ENCODE measurements around the gene ETV1.

ETV1 gene

DNA sequence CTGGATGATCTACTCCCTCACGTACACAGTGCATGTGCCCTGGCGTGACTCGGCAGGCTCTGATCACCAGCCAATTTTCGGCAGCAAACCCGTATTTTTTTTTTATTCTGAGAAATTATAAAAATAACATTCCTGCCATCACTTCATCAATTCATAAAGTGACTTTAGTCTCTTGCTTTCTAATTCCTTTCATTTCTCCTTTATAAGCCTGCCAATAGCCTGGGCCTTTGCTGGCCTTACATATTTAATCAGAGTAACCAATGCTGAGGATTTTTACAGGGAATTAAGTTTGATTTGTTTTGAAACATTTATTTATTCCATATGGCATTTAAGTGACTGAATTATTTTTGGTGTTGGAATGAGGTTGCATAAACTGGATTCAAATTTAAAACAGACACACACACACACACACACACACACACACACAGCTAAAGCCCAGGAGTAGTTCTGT, 140.8 kb downstream of the ETV1 start:
- no peak overlapping the region for H3K14ac ChIP-seq (ENCODE audit: low read length)

DNA sequence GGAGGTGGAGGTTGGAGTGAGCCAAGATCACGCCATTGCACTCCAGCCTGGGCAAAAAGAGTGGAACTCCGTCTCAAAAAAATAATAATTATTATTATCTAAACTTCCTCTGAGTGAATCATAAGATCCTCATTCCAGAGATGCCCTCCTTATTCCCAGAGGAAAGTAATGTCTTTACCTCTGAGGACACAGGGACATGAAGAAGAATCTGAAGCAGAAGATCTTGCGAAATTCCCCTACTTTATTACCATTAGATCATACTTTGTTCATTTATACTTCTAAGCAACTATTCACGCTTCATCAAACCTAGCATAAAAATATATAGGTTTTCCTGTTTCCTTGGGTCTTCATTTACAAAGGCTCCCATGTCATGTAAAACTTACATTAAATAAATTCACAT, 143.1 kb downstream of the ETV1 start:
- Histone ChIP-seq H3K4me1 (ENCODE audit: control insufficient read depth in 1 of 2, insufficient read depth in 2 of 2, low read length in 2 of 2) (peaks cover 0 to 2% of the 10 kb centered on the region in 2 experiments), H3K18ac (ENCODE audit: low read length) (no peak overlapping the region), H3K4me3 (ENCODE audit: low read depth, low read length) (no peak overlapping the region), H3K79me1 (ENCODE audit: low read length) (no peaks in the 10 kb centered on the region), H2BK12ac (ENCODE audit: low read length) (no peak overlapping the region), H4K12ac (ENCODE audit: low read depth, low read length) (no peak overlapping the region), H3K23ac (ENCODE audit: low read length) (no peak overlapping the region), H3K79me2 (ENCODE audit: control insufficient read depth, insufficient read depth, low read length, poor library complexity) (no peaks in the 10 kb centered on the region), H3K4me2 (ENCODE audit: low read length) (no peak overlapping the region), H3K27me3 (ENCODE audit: insufficient read depth, low read length) (no peaks in the 10 kb centered on the region), H2AK5ac (ENCODE audit: low read length) (no peak overlapping the region), H2BK5ac (ENCODE audit: low read depth, low read length, poor library complexity) (no peak overlapping the region), H4K8ac (ENCODE audit: low read depth, low read length) (no peak overlapping the region), H3K14ac (ENCODE audit: low read length) (no peak overlapping the region), H4K91ac (ENCODE audit: low read depth, low read length) (no peak overlapping the region), H3K4ac (ENCODE audit: low read depth, low read length) (no peak overlapping the region), H2AFZ (ENCODE audit: insufficient read depth, low read length, poor library complexity) (no peak overlapping the region), H3K27ac (ENCODE audit: low read depth, low read length) (no peak overlapping the region), H3K9me3 (ENCODE audit: insufficient read depth, low read depth, low read length) (no peaks in the 10 kb centered on the region), H3K36me3 (ENCODE audit: control insufficient read depth in 1 of 2, insufficient read depth in 2 of 2, low read length in 2 of 2) (no peaks in the 10 kb centered on the region), H3K9ac (ENCODE audit: low read length) (no peak overlapping the region), H2BK120ac (ENCODE audit: insufficient read depth, low read length, poor library complexity) (no peak overlapping the region)
- no peak for DNase-seq
- 100% methylated on average over 1 of the region's 4 CpGs for WGBS (ENCODE audit: extremely low coverage, insufficient coverage, insufficient read length)

More for the DNA sequence above, 140.8 kb downstream of the ETV1 start:
- Histone ChIP-seq H3K27ac (ENCODE audit: low read depth, low read length) (no peak overlapping the region), H4K91ac (ENCODE audit: low read depth, low read length) (no peak overlapping the region), H2AFZ (ENCODE audit: insufficient read depth, low read length, poor library complexity) (no peak overlapping the region), H3K79me1 (ENCODE audit: low read length) (no peaks in the 10 kb centered on the region), H3K9me3 (ENCODE audit: insufficient read depth, low read depth, low read length) (no peaks in the 10 kb centered on the region), H3K9ac (ENCODE audit: low read length) (no peak overlapping the region), H3K36me3 (ENCODE audit: control insufficient read depth in 1 of 2, insufficient read depth in 2 of 2, low read length in 2 of 2) (no peaks in the 10 kb centered on the region), H3K4ac (ENCODE audit: low read depth, low read length) (no peak overlapping the region), H2AK5ac (ENCODE audit: low read length) (no peak overlapping the region), H3K27me3 (ENCODE audit: insufficient read depth, low read length) (no peaks in the 10 kb centered on the region), H3K4me2 (ENCODE audit: low read length) (no peak overlapping the region), H3K4me3 (ENCODE audit: low read depth, low read length) (no peak overlapping the region), H2BK12ac (ENCODE audit: low read length) (no peak overlapping the region), H3K23ac (ENCODE audit: low read length) (no peak overlapping the region), H3K79me2 (ENCODE audit: control insufficient read depth, insufficient read depth, low read length, poor library complexity) (no peaks in the 10 kb centered on the region), H4K12ac (ENCODE audit: low read depth, low read length) (no peak overlapping the region), H4K8ac (ENCODE audit: low read depth, low read length) (no peak overlapping the region), H3K18ac (ENCODE audit: low read length) (no peak overlapping the region), H2BK120ac (ENCODE audit: insufficient read depth, low read length, poor library complexity) (no peak overlapping the region), H3K4me1 (ENCODE audit: control insufficient read depth in 1 of 2, insufficient read depth in 2 of 2, low read length in 2 of 2) (peaks cover 0 to 2% of the 10 kb centered on the region in 2 experiments), H2BK5ac (ENCODE audit: low read depth, low read length, poor library complexity) (no peak overlapping the region)
- no peak for DNase-seq
- no CpG with 5 or more reads among the region's 5 CpGs for WGBS (ENCODE audit: extremely low coverage, insufficient coverage, insufficient read length)

DNA sequence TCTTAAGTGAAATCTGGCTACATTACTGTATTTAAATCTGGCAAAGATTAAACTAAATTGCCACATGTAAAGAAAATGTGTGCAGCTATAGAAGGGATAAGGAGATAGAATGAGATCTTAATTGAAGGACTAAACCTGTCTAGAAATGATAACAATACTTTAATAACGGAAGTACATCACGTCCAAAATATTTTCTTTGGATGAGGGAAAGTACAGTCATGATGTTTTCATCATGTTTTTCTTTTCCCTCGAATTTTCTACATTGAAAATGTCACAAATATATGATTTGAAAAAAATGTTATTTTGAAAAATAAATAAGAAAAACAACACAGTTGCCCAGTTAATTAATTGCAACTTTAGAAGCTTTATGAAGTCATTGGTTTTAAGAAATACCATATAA, 143.9 kb downstream of the ETV1 start:
- Histone ChIP-seq H4K12ac (ENCODE audit: low read depth, low read length) (no peak overlapping the region), H3K27me3 (ENCODE audit: insufficient read depth, low read length) (no peaks in the 10 kb centered on the region), H2AK5ac (ENCODE audit: low read length) (no peak overlapping the region), H3K4me2 (ENCODE audit: low read length) (no peak overlapping the region), H4K91ac (ENCODE audit: low read depth, low read length) (no peak overlapping the region), H3K36me3 (ENCODE audit: control insufficient read depth in 1 of 2, insufficient read depth in 2 of 2, low read length in 2 of 2) (no peaks in the 10 kb centered on the region), H3K9me3 (ENCODE audit: insufficient read depth, low read depth, low read length) (no peaks in the 10 kb centered on the region), H3K23ac (ENCODE audit: low read length) (no peak overlapping the region), H2BK12ac (ENCODE audit: low read length) (no peak overlapping the region), H2AFZ (ENCODE audit: insufficient read depth, low read length, poor library complexity) (no peak overlapping the region), H3K79me2 (ENCODE audit: control insufficient read depth, insufficient read depth, low read length, poor library complexity) (no peaks in the 10 kb centered on the region), H2BK120ac (ENCODE audit: insufficient read depth, low read length, poor library complexity) (no peak overlapping the region), H3K14ac (ENCODE audit: low read length) (no peak overlapping the region), H3K4me3 (ENCODE audit: low read depth, low read length) (no peak overlapping the region), H3K4me1 (ENCODE audit: control insufficient read depth in 1 of 2, insufficient read depth in 2 of 2, low read length in 2 of 2) (peaks cover 0 to 2% of the 10 kb centered on the region in 2 experiments), H4K8ac (ENCODE audit: low read depth, low read length) (no peak overlapping the region), H3K79me1 (ENCODE audit: low read length) (no peaks in the 10 kb centered on the region), H3K27ac (ENCODE audit: low read depth, low read length) (no peak overlapping the region), H3K18ac (ENCODE audit: low read length) (no peak overlapping the region), H2BK5ac (ENCODE audit: low read depth, low read length, poor library complexity) (no peak overlapping the region), H3K4ac (ENCODE audit: low read depth, low read length) (no peak overlapping the region), H3K9ac (ENCODE audit: low read length) (no peak overlapping the region)
- no peak for DNase-seq
- no CpG with 5 or more reads among the region's 3 CpGs for WGBS (ENCODE audit: extremely low coverage, insufficient coverage, insufficient read length)

DNA sequence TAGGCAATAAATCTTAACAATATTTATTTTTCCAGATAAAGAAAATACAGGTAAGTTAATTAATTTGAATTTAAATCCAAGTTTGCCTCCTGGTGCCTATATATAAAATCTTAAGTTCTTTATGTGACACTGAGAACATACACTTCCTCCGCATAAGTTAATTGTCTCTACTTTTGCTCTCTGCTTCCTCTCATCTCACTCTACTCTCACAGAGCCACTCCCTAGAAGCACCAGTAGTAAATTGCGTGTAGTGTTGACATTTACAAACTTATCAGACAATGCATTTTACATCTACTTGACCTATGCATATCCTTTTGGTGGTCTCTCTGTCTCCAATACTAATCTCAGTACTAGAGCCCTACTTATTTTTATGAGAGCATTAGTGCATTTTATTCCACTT, 144.5 kb downstream of the ETV1 start:
- Histone ChIP-seq H3K18ac (ENCODE audit: low read length) (no peak overlapping the region), H4K8ac (ENCODE audit: low read depth, low read length) (no peak overlapping the region), H2BK12ac (ENCODE audit: low read length) (no peak overlapping the region), H3K4ac (ENCODE audit: low read depth, low read length) (no peak overlapping the region), H2AK5ac (ENCODE audit: low read length) (no peak overlapping the region), H3K4me2 (ENCODE audit: low read length) (no peak overlapping the region), H3K9me3 (ENCODE audit: insufficient read depth, low read depth, low read length) (no peaks in the 10 kb centered on the region), H3K14ac (ENCODE audit: low read length) (no peak overlapping the region), H3K79me1 (ENCODE audit: low read length) (no peaks in the 10 kb centered on the region), H4K12ac (ENCODE audit: low read depth, low read length) (no peak overlapping the region), H3K4me3 (ENCODE audit: low read depth, low read length) (no peak overlapping the region), H3K27me3 (ENCODE audit: insufficient read depth, low read length) (no peaks in the 10 kb centered on the region), H2BK5ac (ENCODE audit: low read depth, low read length, poor library complexity) (no peak overlapping the region), H3K36me3 (ENCODE audit: control insufficient read depth in 1 of 2, insufficient read depth in 2 of 2, low read length in 2 of 2) (no peaks in the 10 kb centered on the region), H3K23ac (ENCODE audit: low read length) (no peak overlapping the region), H4K91ac (ENCODE audit: low read depth, low read length) (no peak overlapping the region), H2BK120ac (ENCODE audit: insufficient read depth, low read length, poor library complexity) (no peak overlapping the region), H2AFZ (ENCODE audit: insufficient read depth, low read length, poor library complexity) (no peak overlapping the region), H3K27ac (ENCODE audit: low read depth, low read length) (no peak overlapping the region), H3K4me1 (ENCODE audit: control insufficient read depth in 1 of 2, insufficient read depth in 2 of 2, low read length in 2 of 2) (no peaks in the 10 kb centered on the region), H3K79me2 (ENCODE audit: control insufficient read depth, insufficient read depth, low read length, poor library complexity) (no peaks in the 10 kb centered on the region), H3K9ac (ENCODE audit: low read length) (no peak overlapping the region)
- DNase-seq: no peak
- WGBS (ENCODE audit: extremely low coverage, insufficient coverage, insufficient read length): no CpG with 5 or more reads among the region's 2 CpGs

All from trophoblast cell (in vitro differentiated cells and primary cell).